Kidney capillary endothelial cell (primary cell): ENCODE measurements around the gene PSMA7.

Source experiments
- DNase-seq: peaks from one replicate; pipeline ENCODE4 v3.0.0-alpha.2; 2018; ENCODE audit warnings: low spot score

Gene PSMA7

DNA sequence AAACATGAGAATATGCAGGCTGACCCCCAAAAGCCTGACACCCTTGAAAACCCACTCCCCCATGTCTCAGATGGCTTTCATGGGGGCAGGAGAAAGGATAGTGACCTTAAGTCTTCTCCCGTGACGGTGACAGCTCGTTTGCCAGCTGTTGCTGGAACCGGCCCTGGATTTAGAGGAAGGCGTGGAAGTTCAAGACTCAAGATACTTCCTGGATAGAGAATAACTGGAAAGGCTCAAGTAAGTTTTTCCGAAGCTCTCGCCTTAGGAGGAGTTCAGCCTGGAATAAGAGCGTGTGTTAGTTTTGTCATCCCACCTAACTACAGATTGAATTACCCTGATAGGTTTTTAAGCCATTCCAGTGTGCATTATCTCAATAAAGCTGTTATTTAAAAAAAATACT, 28.1 kb upstream of the PSMA7 start:
- peak; percentile 17 for DNase-seq

DNA sequence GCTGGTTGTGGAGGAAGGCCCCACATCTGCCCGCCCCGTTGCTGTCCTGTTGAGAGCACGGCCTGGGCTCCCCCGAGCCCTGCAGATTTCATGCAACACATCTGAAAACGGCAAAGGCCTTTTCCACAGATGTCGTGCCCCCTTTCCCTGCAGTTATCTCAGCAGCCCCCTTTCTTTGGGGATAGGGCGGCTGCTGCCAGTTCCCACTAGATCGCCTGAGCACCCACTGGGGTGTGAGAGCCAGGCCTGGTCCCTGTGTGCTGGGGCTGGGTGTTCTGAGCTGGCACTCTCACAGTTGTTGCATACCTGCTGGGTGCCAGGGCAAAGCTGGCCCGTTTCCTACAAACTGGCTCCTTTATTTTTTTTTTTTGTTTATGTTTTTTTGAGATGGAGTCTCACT, 27.3 kb upstream of the PSMA7 start:
- DNase-seq, result no peak

DNA sequence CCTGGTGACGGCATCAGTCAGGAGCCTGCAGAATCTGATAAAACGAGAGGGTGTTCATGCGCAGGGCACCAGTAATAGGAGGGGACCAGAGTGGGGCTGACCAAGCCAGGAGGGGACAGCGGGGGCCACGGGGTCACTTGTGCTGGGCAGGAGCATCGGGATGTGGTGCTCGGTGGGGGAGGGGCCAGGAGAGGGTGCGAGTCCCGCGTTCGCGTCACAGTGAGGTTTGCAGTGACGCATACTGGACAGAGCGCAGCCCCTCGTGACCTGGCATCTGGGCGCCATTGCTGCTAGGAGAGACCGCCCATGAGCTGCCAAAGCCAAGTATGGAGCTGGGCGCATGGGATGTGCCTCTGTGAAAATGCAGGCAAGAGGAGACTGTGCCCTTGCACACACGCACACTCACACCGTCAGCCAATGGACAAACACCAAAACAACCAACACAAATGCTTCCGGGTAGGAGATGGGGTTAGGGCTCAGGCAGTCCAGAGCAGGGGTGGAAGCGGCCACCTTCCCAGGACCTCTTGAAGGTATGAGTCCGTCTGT, 25.8 kb upstream of the PSMA7 start:
- DNase-seq, result no peak

DNA sequence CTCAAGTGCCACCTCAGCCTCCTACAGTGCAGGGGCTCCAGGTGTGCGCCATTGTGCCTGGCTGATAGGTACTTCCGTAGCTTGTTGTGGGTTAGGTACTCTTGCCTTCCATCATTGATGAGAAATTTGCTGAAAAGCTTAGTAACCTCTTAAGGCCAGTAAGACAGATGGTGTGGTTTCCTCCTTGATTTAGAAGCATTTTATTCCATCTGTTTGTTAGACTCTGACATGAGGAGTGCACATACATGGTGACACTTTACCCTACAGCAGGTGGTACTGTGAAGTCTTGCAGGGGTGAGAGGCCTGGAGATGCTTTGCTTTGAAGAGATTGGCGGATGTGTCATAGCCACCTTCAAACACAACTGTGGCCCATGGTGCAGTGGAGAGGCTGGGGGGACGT, 24.9 kb upstream of the PSMA7 start:
- DNase-seq, result no peak

DNA sequence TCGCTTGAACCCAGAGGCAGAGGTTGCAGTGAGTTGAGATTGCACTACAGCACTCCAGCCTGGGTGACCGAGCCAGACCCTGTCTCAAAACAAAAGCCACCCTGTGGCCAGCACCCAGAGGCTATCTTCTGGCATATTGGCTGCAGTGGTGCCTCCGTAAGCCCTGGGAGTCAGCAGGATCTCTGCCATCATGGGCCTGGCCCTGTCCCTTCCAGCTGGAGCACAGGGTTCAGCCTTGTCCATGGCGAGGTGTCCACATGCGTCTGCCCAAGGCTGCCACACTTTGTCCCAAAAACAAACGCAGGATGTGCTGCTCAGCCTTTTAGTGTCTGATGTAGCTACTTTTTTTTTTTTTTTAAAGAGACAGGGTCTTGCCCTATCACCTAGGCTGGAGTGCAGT, 24.3 kb upstream of the PSMA7 start:
- DNase-seq, result no peak

DNA sequence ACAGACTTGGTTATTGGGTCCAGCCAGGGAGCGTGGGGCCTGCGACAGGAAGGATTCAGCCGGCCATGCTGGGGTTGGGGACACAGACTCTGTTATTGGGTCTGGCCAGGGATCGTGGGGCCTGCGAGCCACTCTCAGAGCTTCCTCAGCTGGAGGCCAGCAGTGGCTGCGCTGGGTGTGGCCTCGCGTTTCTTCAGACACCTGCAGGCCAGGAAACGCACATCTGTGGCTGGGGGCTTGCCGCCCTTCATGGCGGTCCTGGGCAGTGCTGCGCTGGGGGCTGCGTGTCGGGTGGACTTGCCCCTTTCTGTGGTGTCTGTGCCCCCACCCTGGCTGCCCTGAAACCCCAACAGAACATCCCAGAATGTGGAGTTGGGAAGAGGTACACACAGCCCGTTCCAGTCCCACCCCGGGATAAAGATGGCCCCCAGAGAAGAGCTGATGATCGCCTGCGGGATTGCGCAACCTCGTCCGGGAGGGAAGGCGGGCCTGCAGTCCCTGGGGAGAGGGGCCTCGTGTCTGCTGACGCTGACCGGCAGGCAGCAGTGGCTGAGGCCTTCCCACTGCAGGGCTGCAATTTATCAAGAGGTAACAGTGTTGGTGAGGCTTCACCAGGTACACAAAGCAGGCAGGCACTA, 22.7 kb upstream of the PSMA7 start:
- DNase-seq, result no peak

DNA sequence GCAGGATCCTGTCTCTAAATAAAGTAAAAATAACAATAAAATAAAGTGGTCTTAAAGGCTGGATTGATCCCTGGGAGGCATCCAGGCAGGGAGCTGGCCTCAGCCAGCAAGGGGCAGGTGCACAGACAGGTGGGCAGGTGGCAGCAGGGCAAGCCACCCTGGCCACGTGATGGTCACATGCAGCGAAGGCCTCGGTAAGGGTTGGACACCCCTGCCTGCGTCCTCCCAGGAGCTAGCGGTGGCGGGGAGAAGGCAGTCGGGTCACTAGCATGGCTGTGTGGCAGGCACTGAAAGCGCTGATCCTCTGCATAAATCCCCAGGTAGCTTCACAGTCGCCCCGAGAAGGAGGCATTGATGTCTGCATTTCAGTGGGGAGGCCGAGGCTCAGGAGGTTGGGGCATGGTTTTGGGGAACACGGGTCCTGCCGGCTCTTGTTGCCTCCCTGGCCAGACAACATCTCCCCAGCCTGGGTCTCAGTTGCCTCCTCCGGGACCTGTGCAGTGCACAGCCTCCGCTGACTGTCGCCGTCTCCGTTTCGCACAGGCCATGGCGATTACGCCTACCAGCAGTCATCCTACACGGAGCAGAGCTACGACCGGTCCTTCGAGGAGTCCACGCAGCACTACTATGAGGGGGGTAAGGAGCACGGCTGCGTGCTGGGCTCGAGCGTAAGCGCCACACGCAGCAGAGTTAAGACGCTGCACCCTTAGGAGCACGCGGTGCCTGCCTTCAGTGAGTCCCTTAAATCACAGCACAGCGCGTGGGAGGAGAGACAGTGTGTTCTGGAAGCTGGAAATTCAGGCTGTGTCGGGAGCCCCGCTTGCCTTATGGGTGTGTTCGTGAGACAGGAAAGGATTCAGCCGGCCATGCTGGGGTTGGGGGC, 21.9 kb upstream of the PSMA7 start:
- no peak for DNase-seq

DNA sequence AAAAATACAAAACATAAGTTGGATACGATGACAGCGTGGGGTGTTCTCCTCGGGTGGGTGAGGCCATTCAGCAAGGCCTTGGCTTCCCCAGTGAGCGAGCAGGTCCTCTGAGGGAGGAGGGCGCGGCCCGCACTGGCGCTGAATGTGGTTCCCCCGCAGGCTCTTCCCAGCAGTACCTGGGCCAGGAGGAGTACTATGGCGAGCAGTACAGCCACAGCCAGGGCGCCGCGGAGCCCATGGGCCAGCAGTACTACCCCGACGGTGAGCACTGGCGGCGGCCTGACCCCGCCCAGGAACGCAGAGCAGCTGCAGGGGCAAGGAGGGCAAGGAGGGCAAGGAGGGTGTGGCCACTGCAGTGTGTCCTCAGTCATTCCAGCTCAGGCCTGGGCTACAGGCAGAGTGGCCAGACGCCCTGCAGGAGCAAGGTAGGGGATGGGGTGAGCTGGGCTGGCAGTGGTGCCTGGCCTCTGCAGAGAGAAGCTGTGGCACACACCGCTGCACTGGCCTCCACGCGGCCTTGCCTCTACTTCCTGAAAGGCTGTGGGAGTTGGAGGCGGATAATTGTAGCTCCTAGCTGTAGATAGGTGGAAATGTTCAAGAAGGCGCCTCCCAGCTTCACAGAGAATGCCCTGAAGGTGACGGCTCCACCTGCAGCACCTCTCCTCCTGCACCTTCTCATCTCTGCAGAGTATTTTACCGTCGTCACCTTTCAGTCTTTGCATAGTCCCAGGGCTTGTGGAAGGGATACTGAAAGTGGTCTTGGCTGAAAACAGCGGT, 21.0 kb upstream of the PSMA7 start:
- no peak for DNase-seq

DNA sequence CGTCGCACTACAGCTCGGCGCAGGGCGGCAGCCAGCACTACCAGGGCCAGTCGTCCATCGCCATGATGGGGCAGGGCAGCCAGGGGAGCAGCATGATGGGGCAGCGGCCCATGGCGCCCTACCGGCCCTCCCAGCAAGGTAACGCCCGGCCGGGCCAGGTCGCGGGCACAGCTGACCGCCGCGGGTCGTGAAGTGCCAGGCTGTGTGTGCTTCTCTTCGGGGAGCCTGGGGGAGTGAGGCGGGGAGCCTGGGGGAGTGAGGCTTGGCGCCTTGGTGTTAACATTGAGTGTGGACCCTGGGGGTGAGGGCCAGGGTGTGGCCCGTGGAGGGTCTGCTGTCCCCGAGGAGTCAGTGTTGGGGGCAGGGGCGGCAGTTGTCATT, 20.3 kb upstream of the PSMA7 start:
- DNase-seq, result no peak

DNA sequence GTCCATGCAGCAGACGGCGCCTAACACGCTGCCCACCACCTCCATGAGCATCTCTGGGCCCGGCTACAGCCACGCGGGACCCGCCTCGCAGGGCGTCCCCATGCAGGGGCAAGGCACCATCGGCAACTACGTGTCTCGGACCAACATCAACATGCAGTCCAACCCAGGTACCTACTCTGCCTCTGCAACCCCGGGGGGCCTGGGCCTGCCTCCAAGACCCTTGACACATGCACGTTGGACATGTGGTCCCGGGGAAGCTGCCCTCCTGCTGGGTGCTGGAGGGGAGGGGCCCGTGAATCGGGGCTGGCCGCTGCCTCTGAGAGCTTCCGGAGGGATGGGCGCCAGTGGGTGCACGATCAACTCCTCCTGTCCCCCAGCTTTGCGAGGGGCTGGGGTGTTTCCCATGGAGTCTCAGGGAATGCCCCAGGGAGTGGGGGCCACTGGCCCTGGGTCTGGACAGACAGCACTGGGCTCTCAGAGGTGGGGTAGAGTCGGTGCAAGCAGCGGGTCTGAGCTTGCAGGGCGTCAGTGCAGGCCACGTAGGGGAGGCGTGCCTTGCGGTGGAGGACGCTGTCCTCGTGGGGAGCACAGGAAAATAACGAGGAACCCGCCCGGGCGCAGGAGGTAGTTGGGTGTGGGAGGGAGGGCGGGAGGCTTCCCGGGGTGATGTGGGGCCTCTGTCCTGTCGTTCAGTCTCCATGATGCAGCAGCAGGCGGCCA, 19.7 kb upstream of the PSMA7 start:
- DNase-seq, result no peak

DNA sequence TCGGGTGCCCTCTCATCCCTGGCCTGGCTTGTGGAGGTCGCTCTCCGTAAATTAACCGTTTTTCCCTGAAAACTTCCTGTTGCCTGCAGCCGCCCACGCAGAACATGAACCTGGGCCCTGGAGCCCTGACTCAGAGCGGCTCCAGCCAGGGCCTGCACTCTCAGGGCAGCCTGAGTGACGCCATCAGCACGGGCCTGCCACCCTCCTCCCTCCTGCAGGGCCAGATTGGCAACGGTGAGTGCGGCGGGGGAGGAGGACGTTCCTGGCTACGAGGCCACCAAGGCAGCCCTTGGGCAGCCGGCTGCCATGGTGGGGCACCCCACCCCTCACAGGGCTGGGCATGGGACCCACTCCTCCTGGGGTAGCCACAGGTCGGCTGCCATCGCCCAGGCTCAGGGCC, 18.2 kb upstream of the PSMA7 start:
- no peak for DNase-seq

DNA sequence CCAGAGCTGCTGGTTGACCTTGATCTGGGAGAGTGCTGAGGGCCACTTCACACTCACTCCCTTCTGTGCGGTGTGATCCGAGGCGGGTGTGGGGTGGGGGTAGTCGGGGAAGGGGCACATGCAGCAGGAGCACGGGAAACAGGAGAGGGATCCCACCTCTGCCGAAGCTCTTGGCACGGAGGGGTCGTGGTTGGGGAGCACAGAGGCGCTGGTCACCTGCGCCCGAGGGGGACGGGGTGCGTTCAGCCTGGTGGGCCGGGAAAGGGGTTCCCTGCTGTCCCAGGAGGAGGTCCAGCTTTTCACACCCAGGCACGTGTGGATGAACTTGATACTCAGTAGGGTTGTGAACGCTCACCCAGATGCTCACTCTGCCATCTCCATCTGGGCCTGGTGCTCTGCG, 17.7 kb upstream of the PSMA7 start:
- DNase-seq, result no peak

DNA sequence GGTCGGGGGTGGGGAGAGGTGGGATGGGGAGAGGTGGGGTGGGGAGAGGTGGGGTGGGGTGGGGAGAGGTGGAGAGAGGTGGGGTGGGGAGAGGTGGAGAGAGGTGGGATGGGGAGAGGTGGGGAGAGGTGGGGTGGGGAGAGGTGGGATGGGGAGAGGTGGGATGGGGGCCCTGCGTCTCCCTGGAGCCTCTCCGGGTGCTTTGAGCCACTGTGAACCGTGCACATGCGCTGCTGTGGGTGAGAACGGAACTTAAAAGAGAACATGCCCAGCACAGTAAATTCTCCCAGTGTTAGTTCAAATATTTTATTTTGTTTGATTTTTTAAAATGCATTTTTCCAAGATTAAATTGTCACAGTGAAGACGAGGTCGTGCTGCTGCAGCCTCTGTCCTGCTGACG, 17.1 kb upstream of the PSMA7 start:
- DNase-seq, result no peak

DNA sequence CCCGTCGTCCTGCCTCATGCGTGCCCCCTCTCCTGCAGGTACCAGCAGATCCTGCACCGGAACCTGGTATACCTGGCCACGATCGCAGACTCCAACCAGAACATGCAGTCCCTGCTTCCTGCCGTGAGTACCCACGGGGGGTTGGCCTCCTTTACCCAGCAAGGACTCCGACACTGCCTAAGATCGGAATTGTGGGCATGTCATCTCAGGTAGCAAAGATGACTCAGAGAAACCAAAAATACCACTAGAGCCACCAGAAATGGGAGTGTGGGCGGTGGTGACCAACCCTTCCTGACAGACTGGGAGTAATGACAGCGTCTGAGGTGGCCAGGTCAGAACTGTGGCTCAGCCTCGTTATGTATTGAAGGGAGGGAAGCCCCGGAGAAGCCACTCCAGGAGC, 16.6 kb upstream of the PSMA7 start:
- DNase-seq, result no peak

DNA sequence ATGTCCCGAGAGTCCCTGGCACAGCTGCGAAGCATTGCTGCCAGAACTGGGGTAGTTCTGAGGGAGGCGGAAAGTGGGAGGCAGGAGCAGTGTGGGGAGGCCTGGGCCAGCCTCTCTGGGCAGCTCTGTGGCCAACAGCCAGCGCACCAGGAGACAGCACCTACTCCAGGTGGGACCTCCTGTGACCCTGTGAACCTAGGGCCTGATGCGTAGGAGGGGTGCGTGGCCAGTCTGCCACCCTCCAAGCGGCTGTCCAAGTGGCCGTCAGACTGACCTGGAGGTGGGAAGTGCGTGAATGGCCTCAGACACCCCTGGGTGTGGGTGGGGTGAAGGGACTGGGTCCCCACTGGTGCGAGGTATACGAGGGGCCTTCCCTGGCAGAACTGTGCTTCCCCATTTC, 15.9 kb upstream of the PSMA7 start:
- DNase-seq, result no peak

DNA sequence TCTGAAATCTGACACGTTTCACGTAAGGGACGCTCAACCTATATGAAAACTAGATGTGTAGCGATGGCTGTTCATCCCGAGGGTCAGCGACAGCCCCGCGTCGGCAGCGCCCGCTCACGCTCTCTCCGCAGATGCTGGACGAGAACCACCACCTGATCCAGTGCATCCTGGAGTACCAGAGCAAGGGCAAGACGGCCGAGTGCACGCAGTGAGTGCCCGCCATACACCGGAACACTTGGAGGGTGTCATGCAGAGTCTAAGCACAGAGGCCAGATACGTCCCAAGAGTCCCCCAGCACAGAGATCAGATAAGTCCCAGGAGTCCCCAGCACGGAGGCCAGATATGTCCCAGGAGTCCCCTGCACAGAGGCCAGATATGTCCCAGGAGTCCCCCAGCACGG, 15.3 kb upstream of the PSMA7 start:
- DNase-seq, result no peak

DNA sequence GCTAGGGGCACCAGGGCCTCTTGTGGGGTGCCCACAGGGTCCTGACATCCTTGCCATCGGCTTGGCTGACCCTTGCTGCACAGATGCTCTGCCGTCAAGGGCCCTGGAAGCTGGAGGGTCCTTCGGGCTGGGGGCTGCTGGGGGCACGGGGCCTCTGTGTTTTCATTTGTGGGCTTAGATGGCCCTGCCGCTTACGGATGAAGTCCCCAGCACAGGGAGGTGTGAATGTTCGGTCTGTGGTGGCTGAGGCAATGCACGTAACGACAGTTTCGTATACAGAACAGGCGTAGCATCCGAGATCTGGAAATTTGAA, 14.8 kb upstream of the PSMA7 start:
- DNase-seq, result no peak

DNA sequence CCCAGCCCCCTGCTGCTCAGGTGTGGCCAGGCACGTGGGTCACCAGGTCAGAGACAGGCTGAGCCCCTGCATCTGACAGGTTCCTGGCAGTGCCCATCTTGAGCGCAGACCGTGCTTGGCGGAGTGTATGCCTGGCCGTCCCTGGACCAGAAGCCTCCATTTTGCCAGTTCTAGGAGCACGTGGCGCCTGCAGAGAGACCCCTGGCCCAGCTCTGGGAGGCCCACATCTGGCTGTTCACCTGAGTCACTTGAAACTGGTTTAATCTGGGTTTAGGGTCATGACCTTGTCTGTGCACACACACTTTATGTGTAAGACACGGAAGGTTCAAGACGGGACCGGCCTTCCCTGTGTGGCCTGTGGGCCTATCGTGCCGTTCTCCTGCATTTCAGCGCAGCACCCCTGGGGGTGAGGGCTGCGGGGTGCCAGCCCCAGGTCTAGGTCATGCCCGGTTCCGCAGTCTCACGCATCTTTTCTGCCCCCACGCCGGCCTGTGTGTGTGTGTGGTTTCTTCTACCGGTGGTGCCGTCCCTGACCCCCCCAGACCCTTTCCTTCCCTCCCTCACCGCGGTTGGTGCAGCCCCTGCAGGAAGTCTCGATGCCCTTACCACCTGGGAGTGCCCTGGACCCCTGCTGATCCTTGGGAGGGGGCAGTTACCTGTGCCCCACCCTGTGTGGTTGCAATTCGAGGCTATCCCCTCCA, 14.3 kb upstream of the PSMA7 start:
- no peak for DNase-seq

DNA sequence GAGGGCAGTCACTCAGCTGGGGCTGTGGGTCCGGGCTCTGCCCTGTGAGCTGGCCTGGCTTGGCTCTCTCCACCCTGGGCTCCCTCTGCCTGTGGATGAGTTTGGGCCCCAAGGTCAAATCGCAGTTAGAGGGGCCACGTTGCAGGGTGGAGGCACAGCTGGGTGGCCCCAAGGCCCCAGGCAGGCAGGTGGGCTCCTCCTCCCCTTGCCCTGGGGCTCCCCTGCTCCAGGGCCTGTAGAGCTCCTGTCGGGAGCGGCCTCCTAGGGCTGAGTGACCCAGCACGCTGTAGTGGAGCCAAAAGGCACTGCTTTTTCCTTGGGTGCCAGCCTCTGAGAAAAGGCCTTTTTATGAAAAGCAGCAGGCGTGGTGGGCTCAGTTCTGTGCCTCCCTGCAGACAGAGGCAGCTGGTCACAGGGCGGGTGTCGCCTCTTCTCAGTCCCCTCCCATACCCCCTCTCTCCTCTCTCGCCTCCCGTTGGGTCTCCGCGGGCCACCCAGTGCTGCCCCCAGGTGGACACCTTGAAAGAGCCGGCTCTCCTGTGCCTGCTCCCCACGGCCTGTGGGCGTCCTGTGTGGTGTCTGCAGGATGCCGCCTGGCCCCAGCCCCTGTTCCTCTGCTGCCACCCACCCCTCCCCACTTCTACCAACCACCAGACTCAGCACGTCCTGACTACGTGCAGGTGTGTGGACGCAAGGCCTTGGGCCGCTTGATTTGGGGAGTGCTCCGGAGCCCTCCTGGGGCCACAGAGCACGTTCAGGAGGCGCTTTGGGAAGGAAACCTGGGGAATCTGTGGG, 13.6 kb upstream of the PSMA7 start:
- DNase-seq, result no peak

DNA sequence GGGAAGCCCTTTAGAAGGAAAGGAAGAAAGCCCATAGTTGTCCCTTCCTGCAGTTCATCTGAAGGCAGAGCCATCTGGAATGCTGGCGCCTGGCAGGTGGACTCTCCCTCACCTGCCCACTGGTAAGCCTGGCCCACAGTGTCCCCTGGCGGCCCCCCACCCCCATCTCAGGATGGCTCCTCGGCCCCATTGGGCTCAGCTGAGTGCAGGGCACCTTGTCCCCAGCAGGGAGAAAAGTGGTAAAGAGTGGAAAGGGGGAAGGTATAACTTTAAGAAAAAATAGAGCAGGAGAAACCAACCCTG, 13.0 kb upstream of the PSMA7 start:
- no peak for DNase-seq
